Measurements from ENCODE around the gene ALDH6A1. TPM values are rescaled to one million over a fixed set of nuclear protein-coding genes. Genes with fewer than 3 reads are reported as not detected.

Gene ALDH6A1
- total and polyA plus RNA-seq, 3 experiments from 2014 or later: 10.6 to 26.0 (median 12.5) TPM

DNA sequence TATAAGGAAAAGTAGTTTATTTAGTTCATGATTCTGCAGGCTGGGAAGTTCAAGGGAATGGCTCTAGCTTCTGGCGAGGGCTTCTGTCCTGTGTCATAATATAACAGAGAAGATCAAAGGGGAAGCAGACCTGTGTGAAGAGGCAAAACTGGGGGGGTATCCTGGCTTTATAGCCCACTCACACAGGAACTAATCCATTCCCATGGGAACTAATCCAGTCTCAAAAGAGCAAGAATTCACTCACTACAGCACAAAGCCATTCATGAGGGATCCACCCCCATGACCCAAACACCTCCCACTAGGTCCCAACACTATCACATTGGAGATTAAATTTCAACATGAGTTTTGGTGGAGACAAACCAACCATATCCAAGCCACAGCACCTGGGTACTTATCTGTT is 6.9 kb downstream of the ALDH6A1 start:
- Histone ChIP-seq H3K9me3 (ENCODE audit: low read length) (no peaks in the 10 kb centered on the region), H3K27me3 (ENCODE audit: insufficient read depth, low read length, poor library complexity, severe bottlenecking) (no peaks in the 10 kb centered on the region), H3K4me3 (ENCODE audit: low read length) (no peak overlapping the region), H3K27ac (ENCODE audit: low read depth, low read length) (no peak overlapping the region), H3K4me1 (ENCODE audit: insufficient read depth, low read length) (no peaks in the 10 kb centered on the region), H3K36me3 (ENCODE audit: insufficient read depth, low read length) (peaks cover 3% of the 10 kb centered on the region)
- peak overlapping the region in 1 of 8 donors; percentile 23 for H3K27ac Mint-ChIP-seq
- no peaks in the 10 kb centered on the region for H3K9me3 Mint-ChIP-seq
- ChIA-PET CTCF (no interaction called here), POLR2A (no interaction called here)
- H3K4me1 Mint-ChIP-seq: peaks cover 0 to 6% (median 2%) of the 10 kb centered on the region in 3 donors
- H3K36me3 Mint-ChIP-seq: peaks cover 0 to 12% (median 7%) of the 10 kb centered on the region in 3 donors
- DNase-seq: no peak
- no peaks in the 10 kb centered on the region for H3K27me3 Mint-ChIP-seq
- H3K4me3 Mint-ChIP-seq: peak overlapping the region in 2 of 7 donors; percentile 4 to 28

DNA sequence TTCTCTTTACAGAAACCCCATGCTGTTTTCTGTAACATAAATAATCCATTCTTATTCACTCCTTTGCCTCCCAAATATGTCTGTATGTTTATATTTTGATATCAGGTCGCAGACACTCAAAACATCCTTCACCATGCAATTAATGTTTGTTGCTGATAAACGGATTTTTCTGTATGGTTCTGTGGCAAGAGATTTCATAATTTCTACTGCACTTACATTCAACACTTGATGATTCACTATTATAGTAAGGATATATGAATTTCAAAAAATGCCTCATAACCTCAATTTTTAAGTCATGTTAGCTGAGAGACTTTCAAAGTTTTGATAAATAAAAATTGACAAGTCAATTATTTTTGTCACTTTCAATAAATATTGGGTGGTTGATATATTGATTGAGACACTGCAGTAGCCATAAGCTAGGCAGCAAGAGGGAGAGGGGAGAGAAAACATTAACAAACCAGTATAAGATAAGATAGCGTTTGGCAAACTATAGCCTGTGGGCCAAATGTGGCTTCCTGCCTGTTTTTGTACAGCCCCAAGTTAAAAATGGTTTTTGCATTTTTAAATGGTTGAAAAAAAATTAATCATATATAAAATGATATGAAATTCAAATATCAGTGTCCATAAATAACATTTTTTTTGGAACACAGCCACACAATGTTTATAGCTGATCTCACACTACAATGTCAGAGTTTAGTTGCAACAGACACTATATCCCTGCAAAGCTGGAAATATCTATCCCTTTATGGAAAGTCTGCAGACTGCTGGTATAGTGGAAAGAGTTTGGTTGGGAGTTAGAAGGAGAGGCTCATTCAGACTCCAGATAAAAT is 18.3 kb downstream of the ALDH6A1 start:
- POLR2A ChIA-PET: no interaction called here

DNA sequence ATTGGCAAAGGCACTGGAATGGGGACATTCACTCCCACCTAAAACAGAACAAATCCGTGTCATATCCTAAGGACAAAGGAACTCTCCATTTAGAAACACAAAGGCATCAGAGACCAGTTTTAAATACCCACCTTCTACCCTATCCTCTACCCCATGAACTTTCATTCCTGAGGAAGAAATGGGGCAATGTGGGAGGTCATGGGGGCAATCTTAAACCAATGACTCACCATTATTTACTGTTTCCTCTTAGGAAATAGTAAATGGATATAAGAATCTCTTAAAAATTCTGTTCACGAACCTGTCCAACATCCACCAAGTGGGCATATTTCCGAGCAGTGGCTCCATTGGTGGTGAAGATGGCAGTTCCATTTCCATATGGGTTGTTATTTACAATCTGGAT is 19.4 kb downstream of the ALDH6A1 start:
- no peak overlapping the region for H3K4me3 Mint-ChIP-seq

More for the DNA sequence above, 18.3 kb downstream of the ALDH6A1 start:
- H3K27me3 Mint-ChIP-seq: no peaks in the 10 kb centered on the region
- CTCF ChIA-PET: no interaction called here
- H3K4me1 Mint-ChIP-seq: no peaks in the 10 kb centered on the region
- Histone ChIP-seq H3K9me3 (ENCODE audit: low read length) (no peaks in the 10 kb centered on the region), H3K27me3 (ENCODE audit: insufficient read depth, low read length, poor library complexity, severe bottlenecking) (no peaks in the 10 kb centered on the region), H3K4me1 (ENCODE audit: insufficient read depth, low read length) (no peaks in the 10 kb centered on the region), H3K36me3 (ENCODE audit: insufficient read depth, low read length) (peaks cover 5% of the 10 kb centered on the region), H3K27ac (ENCODE audit: low read depth, low read length) (no peak overlapping the region), H3K4me3 (ENCODE audit: low read length) (no peak overlapping the region)
- H3K9me3 Mint-ChIP-seq: no peaks in the 10 kb centered on the region
- no peak for DNase-seq
- H3K27ac Mint-ChIP-seq: no peak overlapping the region
- no peak overlapping the region for H3K4me3 Mint-ChIP-seq
- H3K36me3 Mint-ChIP-seq: peaks cover 7 to 75% (median 10%) of the 10 kb centered on the region in 3 donors

DNA sequence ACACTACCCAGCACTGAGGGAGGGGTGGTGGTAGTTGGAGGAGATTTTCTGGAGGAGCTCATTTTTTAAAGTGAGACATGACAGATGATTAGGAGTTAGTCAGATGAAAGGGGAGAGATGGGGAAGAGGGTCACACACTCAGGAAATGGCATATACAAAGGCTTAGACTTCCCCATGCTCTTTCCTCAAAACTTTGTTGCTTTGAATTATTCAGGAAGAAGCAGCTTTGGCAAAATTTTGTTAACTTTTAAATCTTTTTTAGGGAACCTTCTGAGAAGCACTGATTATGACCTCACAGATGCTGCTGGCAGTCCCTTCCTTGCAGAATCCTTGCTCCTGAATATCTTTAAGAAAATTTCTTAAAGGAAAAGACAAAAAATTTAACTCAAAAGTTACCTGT is 19.8 kb downstream of the ALDH6A1 start:
- Mint-ChIP-seq H3K4me1 (no peaks in the 10 kb centered on the region), H3K36me3 (peaks cover 12 to 76% (median 15%) of the 10 kb centered on the region in 3 donors), H3K9me3 (no peaks in the 10 kb centered on the region), H3K4me3 (no peak overlapping the region), H3K27me3 (no peaks in the 10 kb centered on the region), H3K27ac (no peak overlapping the region)
- Histone ChIP-seq H3K4me3 (ENCODE audit: low read length) (no peak overlapping the region), H3K36me3 (ENCODE audit: insufficient read depth, low read length) (no peaks in the 10 kb centered on the region), H3K27me3 (ENCODE audit: insufficient read depth, low read length, poor library complexity, severe bottlenecking) (no peaks in the 10 kb centered on the region), H3K4me1 (ENCODE audit: insufficient read depth, low read length) (no peaks in the 10 kb centered on the region), H3K27ac (ENCODE audit: low read depth, low read length) (no peak overlapping the region), H3K9me3 (ENCODE audit: low read length) (no peaks in the 10 kb centered on the region)
- CTCF ChIA-PET: no interaction called here
- POLR2A ChIA-PET: interaction anchor here (0.6 kb wide), 1 partner anchor 1607 kb away, joined by 7 read pairs; no protein-coding TSS in a partner anchor
- no peak for DNase-seq

More for the DNA sequence above, 19.4 kb downstream of the ALDH6A1 start:
- H3K27ac ChIP-seq (ENCODE audit: low read depth, low read length): no peak overlapping the region
- no peaks in the 10 kb centered on the region for H3K36me3 ChIP-seq (ENCODE audit: insufficient read depth, low read length)
- no peaks in the 10 kb centered on the region for H3K27me3 Mint-ChIP-seq
- H3K27ac Mint-ChIP-seq: peak overlapping the region in 1 of 8 donors; percentile 58
- no peaks in the 10 kb centered on the region for H3K9me3 Mint-ChIP-seq
- no peak for DNase-seq
- H3K4me1 Mint-ChIP-seq: no peaks in the 10 kb centered on the region
- CTCF ChIA-PET: no interaction called here
- H3K9me3 ChIP-seq (ENCODE audit: low read length): no peaks in the 10 kb centered on the region
- POLR2A ChIA-PET: no interaction called here
- H3K4me1 ChIP-seq (ENCODE audit: insufficient read depth, low read length): no peaks in the 10 kb centered on the region
- peaks cover 11 to 75% (median 12%) of the 10 kb centered on the region in 3 donors for H3K36me3 Mint-ChIP-seq
- H3K27me3 ChIP-seq (ENCODE audit: insufficient read depth, low read length, poor library complexity, severe bottlenecking): no peaks in the 10 kb centered on the region
- H3K4me3 ChIP-seq (ENCODE audit: low read length): no peak overlapping the region

DNA sequence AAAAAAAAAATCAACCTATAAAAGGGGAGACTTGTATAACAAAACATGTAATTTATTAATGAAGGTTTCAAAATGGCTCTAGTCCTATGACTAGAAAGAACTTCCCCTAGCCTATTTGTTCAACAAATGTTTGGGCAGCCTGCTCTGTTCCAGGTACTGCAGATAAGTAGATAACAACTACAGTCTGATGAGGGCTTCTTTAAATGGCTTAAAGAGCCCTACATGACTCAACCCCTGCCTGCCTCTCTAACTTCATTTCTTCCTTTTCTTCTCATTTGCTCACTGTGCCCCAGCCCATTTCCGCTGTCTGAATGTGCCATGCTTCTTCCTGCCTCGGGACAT is 21.5 kb downstream of the ALDH6A1 start:
- H3K4me1 ChIP-seq (ENCODE audit: insufficient read depth, low read length): no peaks in the 10 kb centered on the region
- Mint-ChIP-seq H3K27ac (no peak overlapping the region), H3K27me3 (no peaks in the 10 kb centered on the region), H3K36me3 (peaks cover 12 to 75% (median 16%) of the 10 kb centered on the region in 3 donors), H3K9me3 (no peaks in the 10 kb centered on the region), H3K4me3 (no peak overlapping the region), H3K4me1 (no peaks in the 10 kb centered on the region)
- H3K9me3 ChIP-seq (ENCODE audit: low read length): no peaks in the 10 kb centered on the region
- no peaks in the 10 kb centered on the region for H3K36me3 ChIP-seq (ENCODE audit: insufficient read depth, low read length)
- H3K27me3 ChIP-seq (ENCODE audit: insufficient read depth, low read length, poor library complexity, severe bottlenecking): no peaks in the 10 kb centered on the region
- ChIA-PET POLR2A (interaction anchor here (0.6 kb wide), 1 partner anchor 1589 kb away, joined by 3 read pairs; no protein-coding TSS in a partner anchor), CTCF (no interaction called here)
- no peak overlapping the region for H3K27ac ChIP-seq (ENCODE audit: low read depth, low read length)
- DNase-seq: no peak
- H3K4me3 ChIP-seq (ENCODE audit: low read length): no peak overlapping the region

DNA sequence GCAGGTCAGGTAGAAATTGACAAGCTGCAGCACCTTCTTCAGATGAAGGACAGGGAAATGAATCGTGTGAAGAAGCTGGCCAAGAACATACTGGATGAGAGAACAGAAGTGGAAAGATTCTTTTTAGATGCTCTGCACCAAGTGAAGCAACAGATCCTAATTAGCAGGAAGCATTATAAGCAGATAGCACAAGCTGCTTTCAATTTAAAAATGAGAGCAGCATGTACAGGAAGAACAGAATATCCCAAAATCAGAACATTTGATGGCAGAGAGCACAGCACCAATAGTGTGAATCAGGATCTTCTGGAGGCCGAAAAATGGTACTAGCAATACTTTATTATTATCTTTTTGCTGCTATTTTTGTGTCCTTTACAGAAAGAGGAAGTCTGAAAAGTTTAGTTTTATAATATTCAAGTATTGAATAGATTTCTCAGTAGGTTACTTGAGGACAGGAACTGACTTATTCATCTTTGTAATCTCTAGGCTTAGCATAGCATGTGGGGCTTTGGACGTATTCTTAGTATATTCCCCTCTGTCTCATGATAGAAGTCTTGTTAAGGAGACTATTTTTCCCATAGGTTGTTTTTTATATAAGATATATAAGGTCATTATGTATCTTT is 34.3 kb downstream of the ALDH6A1 start:
- H3K27me3 ChIP-seq (ENCODE audit: insufficient read depth, low read length, poor library complexity, severe bottlenecking): no peaks in the 10 kb centered on the region
- CTCF ChIA-PET: no interaction called here
- H3K4me3 Mint-ChIP-seq: no peak overlapping the region
- peaks cover 0 to 1% of the 10 kb centered on the region in 2 donors for H3K27me3 Mint-ChIP-seq
- no peak overlapping the region for H3K27ac ChIP-seq (ENCODE audit: low read depth, low read length)
- H3K36me3 ChIP-seq (ENCODE audit: insufficient read depth, low read length): no peaks in the 10 kb centered on the region
- POLR2A ChIA-PET: no interaction called here
- H3K9me3 Mint-ChIP-seq: no peaks in the 10 kb centered on the region
- peak overlapping the region in 2 of 8 donors; percentile 14 to 58 for H3K27ac Mint-ChIP-seq
- H3K4me1 Mint-ChIP-seq: no peaks in the 10 kb centered on the region
- no peak for DNase-seq
- peaks cover 0 to 5% (median 4%) of the 10 kb centered on the region in 3 donors for H3K36me3 Mint-ChIP-seq
- H3K4me1 ChIP-seq (ENCODE audit: insufficient read depth, low read length): no peaks in the 10 kb centered on the region
- H3K9me3 ChIP-seq (ENCODE audit: low read length): no peaks in the 10 kb centered on the region
- no peak overlapping the region for H3K4me3 ChIP-seq (ENCODE audit: low read length)

DNA sequence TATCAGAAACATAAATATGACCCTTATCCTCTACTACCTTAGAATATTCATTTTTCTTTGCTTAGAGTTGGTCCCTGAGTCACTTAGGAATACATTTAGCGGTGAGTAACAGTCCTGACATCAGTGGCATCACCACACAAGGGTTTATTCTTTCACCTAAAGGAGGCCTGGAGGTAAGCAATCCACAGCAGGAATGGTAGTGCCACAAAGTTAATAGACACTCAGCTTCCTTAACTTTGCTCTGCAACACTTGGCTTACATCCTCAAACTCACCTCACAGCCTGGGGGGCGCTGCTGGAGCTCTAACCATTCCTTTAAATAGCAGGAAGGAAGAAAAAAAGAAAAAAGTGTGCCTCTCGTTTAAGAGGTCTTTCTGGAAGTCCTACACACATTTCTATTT is 36.0 kb downstream of the ALDH6A1 start:
- Histone ChIP-seq H3K27me3 (ENCODE audit: insufficient read depth, low read length, poor library complexity, severe bottlenecking) (no peaks in the 10 kb centered on the region), H3K9me3 (ENCODE audit: low read length) (no peaks in the 10 kb centered on the region), H3K4me3 (ENCODE audit: low read length) (no peak overlapping the region), H3K36me3 (ENCODE audit: insufficient read depth, low read length) (no peaks in the 10 kb centered on the region), H3K4me1 (ENCODE audit: insufficient read depth, low read length) (no peaks in the 10 kb centered on the region), H3K27ac (ENCODE audit: low read depth, low read length) (no peak overlapping the region)
- Mint-ChIP-seq H3K4me3 (no peak overlapping the region), H3K9me3 (no peaks in the 10 kb centered on the region), H3K36me3 (peaks cover 0 to 5% (median 4%) of the 10 kb centered on the region in 3 donors), H3K27ac (no peak overlapping the region), H3K27me3 (peaks cover 0 to 1% of the 10 kb centered on the region in 2 donors), H3K4me1 (no peaks in the 10 kb centered on the region)
- no peak for DNase-seq
- POLR2A ChIA-PET: no interaction called here
- CTCF ChIA-PET: no interaction called here

DNA sequence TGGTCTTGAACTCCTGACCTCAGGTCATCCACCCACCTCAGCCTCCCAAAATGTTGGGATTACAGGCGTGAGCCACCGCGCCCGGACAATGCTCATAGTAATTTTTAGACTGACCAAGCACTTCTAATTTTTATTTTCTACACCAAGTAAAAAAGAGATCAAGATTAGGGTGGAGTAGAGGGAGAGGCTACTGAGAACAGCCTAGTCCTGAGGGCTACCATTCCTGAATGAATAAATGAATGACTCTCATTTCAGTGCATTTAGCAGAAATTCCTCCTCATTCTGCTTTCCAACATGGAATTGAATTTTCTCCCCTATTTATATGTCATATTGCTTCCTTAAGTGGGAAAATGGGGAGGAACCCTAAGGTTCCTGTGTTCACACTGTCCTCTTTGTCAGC is 38.7 kb downstream of the ALDH6A1 start:
- H3K9me3 Mint-ChIP-seq: no peaks in the 10 kb centered on the region
- ChIA-PET CTCF (no interaction called here), POLR2A (no interaction called here)
- peaks cover 0 to 1% of the 10 kb centered on the region in 2 donors for H3K27me3 Mint-ChIP-seq
- H3K27me3 ChIP-seq (ENCODE audit: insufficient read depth, low read length, poor library complexity, severe bottlenecking): no peaks in the 10 kb centered on the region
- H3K4me3 ChIP-seq (ENCODE audit: low read length): no peak overlapping the region
- H3K27ac Mint-ChIP-seq: peak overlapping the region in 1 of 8 donors; percentile 96
- no peak overlapping the region for H3K27ac ChIP-seq (ENCODE audit: low read depth, low read length)
- H3K36me3 ChIP-seq (ENCODE audit: insufficient read depth, low read length): no peaks in the 10 kb centered on the region
- no peaks in the 10 kb centered on the region for H3K4me1 ChIP-seq (ENCODE audit: insufficient read depth, low read length)
- no peaks in the 10 kb centered on the region for H3K9me3 ChIP-seq (ENCODE audit: low read length)
- no peak for DNase-seq
- H3K36me3 Mint-ChIP-seq: peaks cover 0 to 8% (median 7%) of the 10 kb centered on the region in 3 donors
- H3K4me3 Mint-ChIP-seq: no peak overlapping the region
- no peaks in the 10 kb centered on the region for H3K4me1 Mint-ChIP-seq
